Fibroblast of lung (primary cell): Measurements from ENCODE around the gene ARMC2.

Experiments
- CTCF ChIP-seq, 2 donors: IDR thresholded peaks in 1 of 2; conservative IDR thresholded peaks in 1 of 2; 1 replicate in 1 of 2; 2 replicates in 1 of 2; pipeline ENCODE4 v1.5.1; 2011 to 2012; ENCODE audit warnings: low read length in 2 of 2, control low read depth in 1 of 2, inconsistent platforms in 1 of 2, low read depth in 1 of 2, mild to moderate bottlenecking in 1 of 2
- EZH2 ChIP-seq: IDR thresholded peaks from 2 replicates; pipeline ENCODE4 v1.5.1; 2012; ENCODE audit warnings: low read length, control low read depth, mild to moderate bottlenecking; ENCODE audit errors: missing control alignments

GRCh38 chr6:108916026-108916686 lies 67.9 kb downstream of the ARMC2 start:
- no peak for TF ChIP-seq CTCF (conservative IDR thresholded peaks at IDR 0.05 in 1 of 2, IDR thresholded peaks at IDR 0.05 in 1 of 2; ENCODE audit: low read depth in 1 of 2, low read length in 2 of 2)
- TF ChIP-seq EZH2 = no peak
